ENCODE data around the gene CSMD2.
A peak's percentile ranks its signal among the peaks of the same experiment; 100 is the strongest.

The CSMD2 gene

DNA sequence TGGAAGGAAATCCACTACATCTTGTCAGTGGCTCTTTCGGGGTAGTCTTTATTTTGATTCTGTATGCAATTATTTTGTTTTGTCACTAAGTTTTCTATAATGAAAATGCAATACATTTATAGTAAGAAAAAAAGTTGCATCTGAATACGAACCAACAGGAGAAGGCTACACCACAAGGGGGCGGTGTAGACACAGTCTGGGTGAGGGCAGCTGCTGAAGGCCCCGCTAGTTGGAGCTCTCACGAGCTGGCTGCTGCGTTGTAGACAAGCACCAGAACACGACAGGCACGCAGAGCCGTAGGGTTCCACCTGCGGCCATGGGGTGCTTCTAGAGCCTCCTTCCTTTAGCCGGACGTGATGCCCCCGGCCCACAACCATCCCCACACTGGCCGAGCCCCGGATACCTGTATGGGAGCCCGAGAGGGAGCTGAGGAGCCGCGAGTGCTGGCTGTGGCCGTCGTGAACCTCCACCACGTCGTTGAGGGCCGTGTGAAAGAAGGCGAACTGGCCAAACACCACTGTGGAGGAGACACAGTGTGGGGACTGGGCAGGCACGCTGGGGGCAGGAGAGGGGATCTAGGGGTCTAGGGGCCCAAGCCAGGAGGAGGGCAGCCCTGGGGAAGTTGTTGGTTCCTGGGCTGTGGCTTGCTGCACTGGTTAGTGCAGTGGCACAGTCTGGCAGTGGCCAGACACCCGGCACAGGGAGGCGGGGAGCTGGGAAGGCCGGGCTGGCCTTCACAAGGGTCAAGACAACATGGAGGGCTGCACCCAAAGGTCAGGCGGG lies 531.8 kb downstream of the CSMD2 start:
- TF ChIP-seq, protein P1, sequence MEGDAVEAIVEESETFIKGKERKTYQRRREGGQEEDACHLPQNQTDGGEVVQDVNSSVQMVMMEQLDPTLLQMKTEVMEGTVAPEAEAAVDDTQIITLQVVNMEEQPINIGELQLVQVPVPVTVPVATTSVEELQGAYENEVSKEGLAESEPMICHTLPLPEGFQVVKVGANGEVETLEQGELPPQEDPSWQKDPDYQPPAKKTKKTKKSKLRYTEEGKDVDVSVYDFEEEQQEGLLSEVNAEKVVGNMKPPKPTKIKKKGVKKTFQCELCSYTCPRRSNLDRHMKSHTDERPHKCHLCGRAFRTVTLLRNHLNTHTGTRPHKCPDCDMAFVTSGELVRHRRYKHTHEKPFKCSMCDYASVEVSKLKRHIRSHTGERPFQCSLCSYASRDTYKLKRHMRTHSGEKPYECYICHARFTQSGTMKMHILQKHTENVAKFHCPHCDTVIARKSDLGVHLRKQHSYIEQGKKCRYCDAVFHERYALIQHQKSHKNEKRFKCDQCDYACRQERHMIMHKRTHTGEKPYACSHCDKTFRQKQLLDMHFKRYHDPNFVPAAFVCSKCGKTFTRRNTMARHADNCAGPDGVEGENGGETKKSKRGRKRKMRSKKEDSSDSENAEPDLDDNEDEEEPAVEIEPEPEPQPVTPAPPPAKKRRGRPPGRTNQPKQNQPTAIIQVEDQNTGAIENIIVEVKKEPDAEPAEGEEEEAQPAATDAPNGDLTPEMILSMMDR (IDR thresholded peaks at IDR 0.05; ENCODE audit: low read depth, low read length): no peak; the same call in none of the 2 replicates
- peak; percentile 68 for DNase-seq (ENCODE audit: extremely low read depth, low read depth)

DNA sequence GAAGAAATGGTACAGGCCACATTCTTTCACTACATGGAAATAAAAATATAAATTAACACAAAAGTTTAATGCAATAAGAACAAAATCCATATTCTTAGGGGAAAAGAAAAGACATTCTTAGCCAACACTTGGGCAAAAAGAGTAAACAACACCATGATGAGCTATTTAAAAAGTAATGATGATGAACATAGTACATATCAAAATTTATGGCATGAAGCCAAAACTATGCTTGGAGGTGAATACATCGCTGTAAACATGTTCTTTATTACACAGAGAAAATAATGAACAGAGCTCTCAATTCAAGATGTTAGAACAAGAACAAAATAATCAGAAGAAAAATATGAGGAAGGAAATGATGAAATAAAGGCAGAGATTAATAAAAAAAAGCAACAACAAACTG lies 534.3 kb downstream of the CSMD2 start:
- no peak for DNase-seq (ENCODE audit: extremely low read depth, low read depth)
- TF ChIP-seq, protein P1 (IDR thresholded peaks at IDR 0.05; ENCODE audit: low read depth, low read length): no peak

DNA sequence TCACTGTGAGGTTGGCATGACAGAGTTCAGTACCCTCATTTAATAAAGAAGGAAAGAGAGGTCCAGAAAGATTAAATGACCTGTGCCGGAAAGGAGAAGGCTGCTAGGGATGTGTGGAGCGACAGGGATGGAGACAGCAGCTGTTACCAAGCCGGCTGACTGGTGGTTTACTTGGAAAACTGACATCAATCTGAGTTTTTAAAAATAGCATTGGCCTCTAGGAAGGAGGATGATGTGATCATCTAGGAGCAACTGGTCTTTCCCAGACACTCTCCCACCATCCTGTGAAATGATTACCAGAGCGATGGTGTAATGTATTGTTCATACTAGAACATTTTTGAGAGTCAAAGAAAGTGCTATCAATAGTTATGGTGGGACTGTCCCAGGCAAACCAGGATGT lies 538.2 kb downstream of the CSMD2 start:
- TF ChIP-seq, protein P1 (IDR thresholded peaks at IDR 0.05; ENCODE audit: low read depth, low read length): no peak
- DNase-seq (ENCODE audit: extremely low read depth, low read depth): no peak

DNA sequence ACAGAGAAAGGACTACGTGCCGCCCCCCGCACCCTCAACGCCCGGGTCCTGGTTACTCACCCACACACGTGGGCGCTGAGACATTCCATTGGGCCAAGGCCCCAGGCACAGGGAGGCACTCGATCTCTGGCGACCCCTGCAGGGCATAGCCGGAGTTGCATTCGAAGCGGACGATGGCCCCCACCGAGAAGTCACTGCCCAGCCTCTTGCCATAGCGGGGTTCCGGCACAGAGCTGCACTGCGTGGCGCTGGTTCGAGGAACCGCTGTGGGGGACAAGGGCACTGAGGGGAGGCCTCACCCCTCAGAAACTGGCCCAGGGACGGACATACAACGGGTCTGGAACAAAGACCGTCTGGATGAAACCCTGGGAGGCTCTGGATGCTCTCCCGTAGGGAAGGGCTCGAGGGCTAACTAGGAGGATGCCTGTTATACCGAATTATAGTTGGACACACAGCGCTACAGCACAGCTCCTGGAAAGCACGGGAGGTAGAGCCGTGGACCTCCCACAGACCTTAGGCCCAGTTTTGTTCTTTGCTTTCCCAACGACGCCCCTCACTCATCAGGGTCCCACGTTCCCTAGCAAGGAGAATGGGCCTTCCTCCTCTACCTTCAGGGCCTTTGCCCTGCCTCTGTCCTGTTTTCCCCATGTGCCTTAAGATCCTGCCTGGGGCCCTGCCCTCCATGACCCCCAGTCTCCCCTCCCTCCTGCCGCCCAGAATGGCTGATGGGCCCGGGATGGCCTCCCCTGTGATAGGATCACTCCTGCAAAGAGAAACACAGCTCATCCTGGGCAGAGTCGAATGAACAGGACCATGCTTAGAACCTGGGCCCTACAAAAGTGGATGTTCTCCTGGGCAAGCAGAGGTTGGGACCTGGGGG lies 539.8 kb downstream of the CSMD2 start:
- no peak for DNase-seq (ENCODE audit: extremely low read depth, low read depth)
- TF ChIP-seq, protein P1 (IDR thresholded peaks at IDR 0.05; ENCODE audit: low read depth, low read length): no peak; the same call in 1 of the 2 replicates

DNA sequence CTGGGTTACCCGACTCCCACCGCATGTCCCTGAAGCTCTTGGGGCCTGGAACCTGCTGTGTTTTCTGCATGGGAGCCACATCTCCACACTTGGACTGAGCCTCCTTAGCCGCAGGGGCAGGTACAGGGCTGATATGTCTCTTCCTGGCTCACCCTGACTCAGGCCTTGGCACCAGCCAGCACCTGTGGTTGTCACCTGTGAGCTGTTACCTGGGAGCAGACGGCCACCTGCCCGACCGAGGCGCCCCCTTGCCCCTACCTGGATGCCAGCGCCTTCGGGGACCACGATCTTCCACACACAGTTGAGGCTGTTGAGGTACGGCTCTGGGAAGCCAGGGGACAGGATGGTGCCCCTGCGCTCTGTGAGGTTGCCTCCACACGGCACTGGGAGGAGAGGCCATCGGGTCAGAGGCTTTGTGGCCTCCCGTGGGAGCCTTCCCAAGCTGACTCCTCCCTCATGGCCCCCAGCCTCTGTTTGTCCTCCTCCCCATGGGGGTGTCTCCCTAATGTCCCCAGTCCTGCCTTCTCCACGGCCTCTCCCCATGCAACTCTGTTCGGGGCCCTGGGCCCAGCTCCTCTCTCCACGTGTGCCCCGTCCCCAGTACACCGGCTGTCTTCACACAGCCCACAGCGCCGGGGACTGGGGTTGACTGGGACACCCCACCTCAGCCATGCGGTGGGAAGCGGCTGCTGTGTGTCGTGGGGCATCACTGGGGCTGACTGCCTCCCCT lies 540.6 kb downstream of the CSMD2 start:
- DNase-seq (ENCODE audit: extremely low read depth, low read depth): no peak
- TF ChIP-seq, protein P1 (IDR thresholded peaks at IDR 0.05; ENCODE audit: low read depth, low read length): no peak

DNA sequence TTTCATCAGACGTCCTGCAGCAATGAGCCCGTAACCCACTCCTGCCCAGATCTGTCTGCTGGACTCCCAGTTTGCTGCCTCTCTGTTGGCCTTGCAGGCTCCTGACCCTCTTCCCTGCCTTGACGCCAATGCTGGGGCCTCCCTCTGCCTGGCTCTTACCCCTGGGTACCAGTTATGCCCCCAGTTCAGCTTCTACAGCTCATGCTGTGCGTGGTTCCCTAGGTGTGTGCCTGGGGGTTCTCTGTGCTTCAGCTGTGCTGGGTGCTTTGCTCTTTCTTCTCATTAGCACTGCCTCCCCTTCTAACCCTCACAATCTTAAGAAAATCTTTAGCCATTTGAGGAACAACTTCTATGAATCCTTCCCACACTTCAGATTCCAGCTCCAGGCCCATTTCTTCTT lies 541.2 kb downstream of the CSMD2 start:
- TF ChIP-seq, protein P1 (IDR thresholded peaks at IDR 0.05; ENCODE audit: low read depth, low read length): no peak
- DNase-seq (ENCODE audit: extremely low read depth, low read depth): no peak

Measured in AG09319 (cell line).